Heart left ventricle (tissue), 16 donors: ENCODE measurements around the gene KRT16. TPM values are rescaled to one million over a fixed set of nuclear protein-coding genes. Genes with fewer than 3 reads are reported as not detected.
"Not testable (repeated sequence)": the region's sequence is repeated elsewhere in the genome, so short reads cannot be mapped to it uniquely, and the experiment has no call there.

Experiments used
- ATAC-seq, 4 donors: fragments of 200-7000 bp; cut with Tn5 transposase; one replicate each; pipeline ENCODE4 v1.9.1; 2020 to 2022; ENCODE audit warnings: moderate library complexity in 4 of 4, mild to moderate bottlenecking in 3 of 4, moderate number of reproducible peaks in 1 of 4
- DNase-seq, 5 donors: peaks; one replicate each; pipeline ENCODE4 v3.0.0-alpha.2; 2020
- H3K27ac ChIP-seq, 12 donors: fragments of 200-600 bp; sonication (generic) in 4 of 12; one replicate each; pipeline versions ENCODE4 v1.5.0 to v1.8.0; 2016 to 2022; ENCODE audit warnings: mild to moderate bottlenecking in 2 of 12
- H3K27me3 ChIP-seq, 9 donors: fragments of 200-600 bp; sonication (generic) in 2 of 9; one replicate each; pipeline versions ENCODE4 v1.5.1 to v1.8.0; 2016 to 2022; ENCODE audit warnings: mild to moderate bottlenecking in 3 of 9
- H3K36me3 ChIP-seq, 9 donors: fragments of 200-600 bp; sonication (generic) in 2 of 9; one replicate each; pipeline versions ENCODE4 v1.5.0 to v1.8.0; 2018 to 2022; ENCODE audit warnings: mild to moderate bottlenecking in 2 of 9
- H3K4me1 ChIP-seq, 12 donors: fragments of 200-600 bp; sonication (generic) in 4 of 12; one replicate each; pipeline versions ENCODE4 v1.5.0 to v1.8.0; 2016 to 2022; ENCODE audit warnings: mild to moderate bottlenecking in 3 of 12
- H3K4me3 ChIP-seq, 12 donors: fragments of 200-600 bp; sonication (generic) in 4 of 12; one replicate each; pipeline versions ENCODE4 v1.5.0 to v1.8.0; 2017 to 2022; ENCODE audit warnings: mild to moderate bottlenecking in 9 of 12, moderate library complexity in 4 of 12
- H3K9me3 ChIP-seq, 12 donors: fragments of 200-600 bp; sonication (generic) in 4 of 12; one replicate each; pipeline versions ENCODE4 v1.5.0 to v1.8.0; 2016 to 2022; ENCODE audit warnings: mild to moderate bottlenecking in 1 of 12
- CTCF ChIP-seq, 12 donors: fragments of 200-600 bp; sonication (generic) in 4 of 12; IDR thresholded peaks; one replicate each; pipeline versions ENCODE4 v1.5.0 to v1.8.0; 2018 to 2022; ENCODE audit warnings: antibody characterized with exemption in 12 of 12, mild to moderate bottlenecking in 5 of 12
- POLR2A ChIP-seq, 2 donors: fragments of 450-650 bp; IDR thresholded peaks; one replicate each; pipeline ENCODE4 v1.6.1; 2017; ENCODE audit warnings: antibody characterized with exemption in 2 of 2, mild to moderate bottlenecking in 2 of 2, moderate library complexity in 2 of 2
- WGBS, 4 donors: extraction: QIAGEN DNeasy Blood & Tissue Kit in 2 of 4; methylation state at CpG; one replicate each; pipeline versions ENCODE4 v1.1.5 to v1.1.7; 2013 to 2018; 5-methylcytosine and 5-hydroxymethylcytosine counted together
- intact Hi-C, 10 donors: fragments of 100-400 bp; cut with DNase I; formaldehyde crosslinking; loops; one replicate each; pipeline versions ENCODE4 v1.11.1 to v1.14.2; 2022
- polyA plus RNA-seq, 2 donors: library from polyadenylated mRNA; stranded (reverse); fragments of 200-250 nt; gene quantifications; one replicate each; pipeline ENCODE4 v1.2.3, GENCODE V29; 2013
- total RNA-seq, 9 donors: library from RNA; depleted of rRNA in 2 of 9; stranded (reverse); fragments of >200 nt in 2 of 9; fragmentation: NEBNext Ultra II Directional in 3 of 9; extraction: Animal tissue kit (Norgen Biotek cat#: 25700) in 3 of 9; gene quantifications; one replicate each; pipeline versions ENCODE4 v1.1.0 to v1.2.4, GENCODE V29; 2016 to 2023
- donor health status: ischemic (EF 13 %, LVEDD 7.1; RV severe dilation, severe dysfunction).
- donor health status: healthy with polysubstance abuse.
- donor health status: DM: no; HTN: yes; CAD: no.
- donor health status: DM: no; HTN: no; CAD: no.
- donor health status: ischemic (EF 25% LVEDD 6.9; RV normal size, moderate dysfunction).
- donor health status: ischemic (EF 25% LVEDD 5.7; RV mildly dilated, moderate dysfunction).
- donor health status: healthy.
- donor health status: DM: yes; HTN: yes; CAD: no.
- donor health status: ischemic (EF 35%, LVEDD 5.7; RV mildly dilated, moderate dysfunction).
- donor health status: nonischemic (EF 11% LVEDD 7.7; RV severe dilation, severe dysfunction).
- donor health status: DM: yes; HTN: yes; CAD: no.
- donor health status: PGD.
- donor health status: ischemic (EF 29% LVEDD 5.4; RV normal size, mild dysfunction).
- donor health status: nonischemic (EF 23%, LVEDD 6.1; RV moderate dilation, normal function).

Gene KRT16
- total and polyA plus RNA-seq, 11 donors: 0.06 TPM; not detected in 10

- H3K27me3 ChIP-seq: peaks cover 0 to 28% (median 5%) of the 10 kb centered on the region in 9 donors
- no peak for DNase-seq
- ATAC-seq: no peak
- no peaks in the 10 kb centered on the region for H3K4me1 ChIP-seq
- no peak for TF ChIP-seq POLR2A (IDR thresholded peaks at IDR 0.05)
- no peak for TF ChIP-seq CTCF (IDR thresholded peaks at IDR 0.05)
- intact Hi-C loops: no loop called here
- no peaks in the 10 kb centered on the region for H3K9me3 ChIP-seq
- no peak overlapping the region for H3K4me3 ChIP-seq
- WGBS, 4 donors: 79 to 80% (median 80%) methylated on average over 16 to 19 of the region's 20 CpGs
- no peaks in the 10 kb centered on the region for H3K36me3 ChIP-seq
- H3K27ac ChIP-seq: no peak overlapping the region
Observed at GRCh38 chr17:41619036-41619926, 6.7 kb upstream of the KRT16 start.

GRCh38 chr17:41618341-41619035 lies 5.9 kb upstream of the KRT16 start:
- Histone ChIP-seq H3K4me3 (no peak overlapping the region), H3K9me3 (no peaks in the 10 kb centered on the region), H3K36me3 (no peaks in the 10 kb centered on the region), H3K4me1 (no peaks in the 10 kb centered on the region), H3K27me3 (peaks cover 0 to 36% (median 5%) of the 10 kb centered on the region in 9 donors), H3K27ac (no peak overlapping the region)
- TF ChIP-seq CTCF (IDR thresholded peaks at IDR 0.05) (no peak), POLR2A (IDR thresholded peaks at IDR 0.05) (no peak)
- intact Hi-C loops: no loop called here
- WGBS, 4 donors: 63 to 78% (median 65%) methylated on average over 12 to 13 of the region's 13 CpGs
- peak in 1 of 4 donors; percentile 38 for ATAC-seq
- DNase-seq: no peak

- ATAC-seq (no peak), DNase-seq (peak in 1 of 5 donors; percentile 33)
- Histone ChIP-seq H3K27ac (no peak overlapping the region), H3K9me3 (no peaks in the 10 kb centered on the region), H3K36me3 (no peaks in the 10 kb centered on the region), H3K27me3 (peaks cover 0 to 40% (median 5%) of the 10 kb centered on the region in 9 donors), H3K4me1 (no peaks in the 10 kb centered on the region), H3K4me3 (no peak overlapping the region)
- intact Hi-C loops: no loop called here
- TF ChIP-seq CTCF (IDR thresholded peaks at IDR 0.05): no peak
- TF ChIP-seq POLR2A (IDR thresholded peaks at IDR 0.05): no peak
- WGBS, 4 donors: 56 to 64% (median 60%) methylated on average over 11 of the region's 11 CpGs
Observed at GRCh38 chr17:41617698-41618097, 5.1 kb upstream of the KRT16 start.

- H3K4me1 ChIP-seq: no peaks in the 10 kb centered on the region
- no peak overlapping the region for H3K27ac ChIP-seq
- TF ChIP-seq CTCF (IDR thresholded peaks at IDR 0.05): no peak
- no peak for TF ChIP-seq POLR2A (IDR thresholded peaks at IDR 0.05)
- no peak overlapping the region for H3K4me3 ChIP-seq
- no peaks in the 10 kb centered on the region for H3K9me3 ChIP-seq
- DNase-seq (peak in 1 of 5 donors; percentile 31), ATAC-seq (no peak)
- intact Hi-C loops: no loop called here
- peaks cover 0 to 44% (median 5%) of the 10 kb centered on the region in 9 donors for H3K27me3 ChIP-seq
- 81 to 92% (median 86%) methylated on average over 2 to 3 of the region's 3 CpGs for WGBS, 4 donors
- no peaks in the 10 kb centered on the region for H3K36me3 ChIP-seq
Observed at GRCh38 chr17:41617136-41617535, 4.6 kb upstream of the KRT16 start.

GRCh38 chr17:41616486-41616885 lies 3.9 kb upstream of the KRT16 start:
- intact Hi-C loops, H3K9me3 ChIP-seq, H3K4me1 ChIP-seq, ATAC-seq, H3K4me3 ChIP-seq, H3K36me3 ChIP-seq, H3K27ac ChIP-seq: not testable (repeated sequence)
- 71 to 83% (median 78%) methylated on average over 1 to 4 of the region's 4 CpGs for WGBS, 4 donors
- peaks cover 0 to 48% (median 5%) of the 10 kb centered on the region in 9 donors for H3K27me3 ChIP-seq
- peak in 1 of 5 donors; percentile 56 for DNase-seq
